HFFc6 (cell line): ENCODE measurements around the gene WDR7. TPM values are rescaled to one million over a fixed set of nuclear protein-coding genes. Genes with fewer than 3 reads are reported as not detected.

Experiments used
- DNase-seq: peaks from one replicate; pipeline ENCODE4 v3.0.0-alpha.2; 2018
- H3K27ac Mint-ChIP-seq: 2 replicates; pipeline ENCODE4 v1.8.0; 2020; ENCODE audit warnings: mild to moderate bottlenecking, mixed read lengths
- H3K27me3 Mint-ChIP-seq: 2 replicates; pipeline ENCODE4 v1.8.0; 2021; ENCODE audit warnings: mild to moderate bottlenecking, moderate library complexity, mixed read lengths; ENCODE audit not compliant: insufficient read depth
- H3K36me3 Mint-ChIP-seq: 2 replicates; pipeline ENCODE4 v1.8.0; 2021; ENCODE audit warnings: low read depth, mixed read lengths
- H3K4me1 Mint-ChIP-seq: 2 replicates; pipeline ENCODE4 v1.8.0; 2020; ENCODE audit warnings: low read depth, mixed read lengths
- H3K4me3 Mint-ChIP-seq: 2 replicates; pipeline ENCODE4 v1.8.0; 2020; ENCODE audit warnings: mild to moderate bottlenecking, moderate library complexity, mixed read lengths
- H3K9me3 Mint-ChIP-seq: 2 replicates; pipeline ENCODE4 v1.8.0; 2020; ENCODE audit warnings: mild to moderate bottlenecking, mixed read lengths
- CTCF ChIP-seq: fragments of 200-600 bp; sonication (generic); IDR thresholded peaks from 2 replicates; pipeline ENCODE4 v1.5.0; 2021; ENCODE audit warnings: antibody characterized with exemption, mild to moderate bottlenecking
- total RNA-seq, 6 experiments: library from RNA; stranded (reverse); fragmentation: NEBNext Ultra II Directional; extraction: Animal tissue kit (Norgen Biotek cat#: 25700); gene quantifications; 2 replicates in 1 of 6; 3 replicates in 5 of 6; pipeline ENCODE4 v1.2.3, GENCODE V29; 2021

Gene WDR7
- total RNA-seq, 6 experiments from 2014 or later, result 14.0 to 19.7 (median 16.6) TPM

- DNase-seq, result peak; percentile 89
- Mint-ChIP-seq H3K27ac (no peak overlapping the region), H3K36me3 (no peaks in the 10 kb centered on the region), H3K4me1 (peaks cover 9% of the 10 kb centered on the region), H3K27me3 (no peaks in the 10 kb centered on the region), H3K9me3 (no peaks in the 10 kb centered on the region), H3K4me3 (no peak overlapping the region)
- peak; percentile 75 for TF ChIP-seq CTCF
Observed at GRCh38 chr18:56709463-56709862, 58.3 kb downstream of the WDR7 start.

GRCh38 chr18:56711708-56712445 lies 60.7 kb downstream of the WDR7 start:
- Mint-ChIP-seq H3K27ac (no peak overlapping the region), H3K9me3 (no peaks in the 10 kb centered on the region), H3K36me3 (no peaks in the 10 kb centered on the region), H3K4me3 (no peak overlapping the region), H3K27me3 (no peaks in the 10 kb centered on the region; the same call in 1 of the 2 replicates), H3K4me1 (peaks cover 9% of the 10 kb centered on the region)
- TF ChIP-seq CTCF, result no peak
- DNase-seq, result no peak

DNA sequence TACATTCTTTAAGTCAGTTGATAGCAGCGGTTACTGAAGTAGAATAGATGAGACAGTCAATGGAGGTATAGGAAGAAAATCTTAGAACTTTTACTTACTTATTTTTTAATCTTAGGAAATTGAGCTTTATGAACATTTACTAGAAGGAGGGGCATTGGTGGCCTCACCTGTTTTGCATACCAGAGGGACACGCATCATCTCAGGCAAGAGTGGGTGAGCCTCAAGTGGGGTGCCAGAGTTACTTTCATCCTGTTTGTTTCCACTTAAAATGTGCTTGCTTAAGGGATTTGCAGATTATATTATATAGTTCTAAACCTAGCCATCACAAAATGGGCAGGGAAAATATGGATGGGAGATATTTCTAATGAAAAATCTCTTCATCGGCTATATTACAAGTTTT lies 61.6 kb downstream of the WDR7 start:
- Mint-ChIP-seq H3K4me1 (peaks cover 9% of the 10 kb centered on the region), H3K36me3 (no peaks in the 10 kb centered on the region), H3K4me3 (no peak overlapping the region), H3K9me3 (no peaks in the 10 kb centered on the region), H3K27me3 (no peaks in the 10 kb centered on the region; the same call in 1 of the 2 replicates), H3K27ac (no peak overlapping the region)
- DNase-seq, result no peak
- TF ChIP-seq CTCF, result no peak

DNA sequence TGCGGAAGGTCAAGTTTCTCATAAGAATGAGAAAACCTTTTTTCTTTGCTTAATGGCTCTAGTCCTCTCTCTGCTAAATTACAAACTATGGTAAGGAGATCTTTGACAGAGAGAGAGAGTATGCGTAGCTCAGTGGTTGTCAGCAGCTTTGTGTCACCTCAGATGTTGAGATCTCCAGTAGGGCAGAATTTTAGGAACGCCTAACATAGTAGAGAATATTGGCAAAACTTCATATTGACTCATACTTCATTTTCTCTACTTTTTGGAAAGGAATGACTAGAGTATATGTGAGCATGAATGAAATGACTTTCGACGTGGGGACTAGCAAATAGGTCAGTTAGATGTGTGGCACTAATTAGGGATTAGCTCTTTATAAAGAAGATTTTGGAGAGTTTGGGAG lies 64.0 kb downstream of the WDR7 start:
- no peak for TF ChIP-seq CTCF
- Mint-ChIP-seq H3K4me3 (no peak overlapping the region), H3K4me1 (peaks cover 9% of the 10 kb centered on the region), H3K27ac (no peak overlapping the region), H3K36me3 (no peaks in the 10 kb centered on the region), H3K9me3 (no peaks in the 10 kb centered on the region), H3K27me3 (no peaks in the 10 kb centered on the region; the same call in 1 of the 2 replicates)
- no peak for DNase-seq

DNA sequence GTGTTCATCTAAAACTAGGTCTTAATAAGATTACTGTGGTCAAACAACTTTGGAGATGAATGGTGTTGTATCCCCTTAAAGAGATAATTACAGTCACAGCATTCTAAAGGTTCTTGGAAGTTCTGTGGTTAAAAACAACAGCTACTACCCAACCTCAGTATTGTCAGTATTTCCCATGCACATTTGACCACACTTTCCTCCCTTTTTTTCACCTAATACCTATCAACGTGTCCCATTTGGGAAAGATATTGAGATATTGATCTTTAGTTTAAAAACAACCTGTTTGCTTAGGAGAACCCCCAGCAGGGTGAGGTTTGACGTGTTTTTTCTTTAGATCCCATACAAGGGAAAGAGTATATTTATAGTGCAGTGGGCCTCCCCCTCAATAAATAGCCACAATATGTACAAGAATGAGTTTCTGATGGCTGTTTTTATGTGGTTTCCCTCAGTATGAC lies 65.6 kb downstream of the WDR7 start:
- H3K27ac Mint-ChIP-seq, result no peak overlapping the region
- TF ChIP-seq CTCF, result no peak
- peaks cover 9% of the 10 kb centered on the region for H3K4me1 Mint-ChIP-seq
- H3K36me3 Mint-ChIP-seq, result no peaks in the 10 kb centered on the region
- H3K27me3 Mint-ChIP-seq, result no peaks in the 10 kb centered on the region; the same call in 1 of the 2 replicates
- no peak overlapping the region for H3K4me3 Mint-ChIP-seq
- DNase-seq, result no peak
- no peaks in the 10 kb centered on the region for H3K9me3 Mint-ChIP-seq
